GM12892 (cell line): Measurements from ENCODE around the gene PRORP.
"Not testable (repeated sequence)": the region's sequence is repeated elsewhere in the genome, so short reads cannot be mapped to it uniquely, and the experiment has no call there.

Experiments
- POLR2A ChIP-seq: IDR thresholded peaks from 2 replicates; pipeline ENCODE4 v1.6.1; 2011; ENCODE audit warnings: low read depth, low read length, control low read depth
- TAF1 ChIP-seq: IDR thresholded peaks from 2 replicates; pipeline ENCODE4 v1.6.1; 2011; ENCODE audit warnings: low read depth, mild to moderate bottlenecking, control low read depth, low read length, borderline replicate concordance

DNA sequence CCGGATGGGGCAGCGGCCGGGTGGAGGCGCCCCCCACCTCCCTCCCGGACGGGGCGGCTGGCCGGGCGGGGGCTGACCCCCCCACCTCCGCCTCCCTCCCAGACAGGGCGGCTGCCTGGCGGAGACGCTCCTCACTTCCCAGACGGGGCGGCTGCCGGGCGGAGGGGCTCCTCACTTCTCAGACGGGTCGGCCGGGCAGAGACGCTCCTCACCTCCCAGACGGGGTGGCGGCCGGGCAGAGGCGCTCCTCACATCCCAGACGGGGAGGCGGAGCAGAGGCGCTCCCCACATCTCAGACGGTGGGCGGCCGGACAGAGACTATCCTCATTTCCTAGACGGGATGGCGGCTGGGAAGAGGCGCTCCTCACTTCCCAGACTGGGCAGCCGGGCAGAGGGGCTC is 30.2 kb downstream of the PRORP start:
- TF ChIP-seq TAF1, POLR2A: not testable (repeated sequence)
